D341Med (cell line): ENCODE results near the gene GNAO1.
A peak's percentile ranks its signal among the peaks of the same experiment; 100 is the strongest.

Experiments used
- DNase-seq: peaks from one replicate; pipeline ENCODE4 v3.0.0; 2012; ENCODE audit warnings: low spot score

The GNAO1 gene

GRCh38 chr16:56349711-56350161, 158.4 kb downstream of the GNAO1 start:
- no peak for DNase-seq

- DNase-seq: no peak
These were observed 159.5 kb downstream of the GNAO1 start for GRCh38 chr16:56350491-56351405.

GRCh38 chr16:56351481-56351880, 160.2 kb downstream of the GNAO1 start:
- no peak for DNase-seq

- no peak for DNase-seq
These were observed 161.2 kb downstream of the GNAO1 start for GRCh38 chr16:56352351-56353053.

- no peak for DNase-seq
These were observed 162.0 kb downstream of the GNAO1 start for GRCh38 chr16:56353054-56353921.

- no peak for DNase-seq
These were observed 162.7 kb downstream of the GNAO1 start for GRCh38 chr16:56354016-56354415.

- DNase-seq: no peak
These were observed 163.5 kb downstream of the GNAO1 start for GRCh38 chr16:56354746-56355145.

GRCh38 chr16:56355221-56355620, 163.9 kb downstream of the GNAO1 start:
- DNase-seq: no peak

GRCh38 chr16:56355786-56356275, 164.5 kb downstream of the GNAO1 start:
- no peak for DNase-seq

- peak; percentile 87 for DNase-seq
These were observed 165.3 kb downstream of the GNAO1 start for GRCh38 chr16:56356276-56357240.

GRCh38 chr16:56357241-56357764, 166.0 kb downstream of the GNAO1 start:
- DNase-seq: peak; percentile 21

GRCh38 chr16:56357765-56358322, 166.6 kb downstream of the GNAO1 start:
- peak; percentile 37 for DNase-seq

GRCh38 chr16:56360117-56361008, 169.1 kb downstream of the GNAO1 start:
- peak; percentile 24 for DNase-seq

- DNase-seq: peak; percentile 12
These were observed 170.9 kb downstream of the GNAO1 start for GRCh38 chr16:56362057-56362655.

- no peak for DNase-seq
These were observed 171.4 kb downstream of the GNAO1 start for GRCh38 chr16:56362706-56363105.

- no peak for DNase-seq
These were observed 172.0 kb downstream of the GNAO1 start for GRCh38 chr16:56363181-56363716.

GRCh38 chr16:56363781-56364565, 172.7 kb downstream of the GNAO1 start:
- DNase-seq: peak; percentile 11

- DNase-seq: no peak
These were observed 173.6 kb downstream of the GNAO1 start for GRCh38 chr16:56364865-56365264.
